Sigmoid colon (tissue), 3 donors: ENCODE measurements around the gene SLC30A2.

Experiments used
- CTCF ChIP-seq, 4 experiments: fragments of 450-650 bp in 3 of 4; fragments of 200-600 bp in 1 of 4; IDR thresholded peaks; one replicate each; pipeline ENCODE4 v1.5.1; 2016 to 2019; ENCODE audit warnings: antibody characterized with exemption in 4 of 4, mild to moderate bottlenecking in 3 of 4, moderate library complexity in 2 of 4
- POLR2A ChIP-seq, 2 donors: fragments of 450-650 bp; IDR thresholded peaks; one replicate each; pipeline ENCODE4 v1.6.1; 2016; ENCODE audit warnings: antibody characterized with exemption in 2 of 2, mild to moderate bottlenecking in 2 of 2, moderate library complexity in 2 of 2

- TF ChIP-seq CTCF (IDR thresholded peaks at IDR 0.05) (no peak), POLR2A (IDR thresholded peaks at IDR 0.05) (no peak)
Observed at GRCh38 chr1:26050248-26050640, 4.3 kb upstream of the SLC30A2 start.
